T-cell (primary cell): ENCODE data around the gene PRKCZ. TPM values are rescaled to one million over a fixed set of nuclear protein-coding genes. Genes with fewer than 3 reads are reported as not detected.

Experiments used
- ATAC-seq, 4 experiments: fragments of 200-7000 bp in 3 of 4; fragments of 150-1000 bp in 1 of 4; cut with Tn5 transposase; replicated peaks in 1 of 4; 1 replicate in 3 of 4; 2 replicates in 1 of 4; pipeline ENCODE4 v1.10.0; 2021; ENCODE audit warnings: moderate library complexity in 3 of 4, mild to moderate bottlenecking in 2 of 4, moderate number of reproducible peaks in 1 of 4
- CTCF ChIA-PET, 2 donors: fragments of 300-600 bp; sonication (Branson Sonifier 250); formaldehyde crosslinking; loops; one replicate each; lab custom pipeline; 2022; ENCODE audit warnings: antibody characterized with exemption in 2 of 2; lab: Charles Lee
- POLR2A ChIA-PET, 2 donors: fragments of 300-600 bp; sonication (Branson Sonifier 250); formaldehyde crosslinking; loops; one replicate each; lab custom pipeline; 2022; ENCODE audit warnings: antibody characterized with exemption in 2 of 2; lab: Charles Lee
- DNase-seq, 35 experiments: peaks; one replicate each; pipeline versions ENCODE4 v3.0.0 to v3.0.0-alpha.2; 2013 to 2023
- H3K27ac ChIP-seq: one replicate; pipeline ENCODE4 v1.5.1; 2013; ENCODE audit warnings: low read length
- H3K27me3 ChIP-seq, 2 experiments: replicated peaks in 1 of 2; 1 replicate in 1 of 2; 2 replicates in 1 of 2; pipeline versions ENCODE4 v1.6.1 to v1.7.0; 2013; ENCODE audit warnings: low read length in 1 of 2, mixed read lengths in 1 of 2; ENCODE audit not compliant: control insufficient read depth in 2 of 2, insufficient read depth in 2 of 2; ENCODE audit errors: extremely low read depth in 1 of 2
- H3K36me3 ChIP-seq, 2 donors: 1 replicate in 1 of 2; 2 replicates in 1 of 2; pipeline versions ENCODE4 v1.6.1 to v1.7.0; 2013; ENCODE audit warnings: low read length in 1 of 2; ENCODE audit not compliant: control insufficient read depth in 2 of 2, insufficient read depth in 1 of 2; ENCODE audit errors: extremely low read depth in 1 of 2
- H3K4me1 ChIP-seq, 2 experiments: 1 replicate in 1 of 2; 2 replicates in 1 of 2; pipeline versions ENCODE4 v1.6.1 to v1.7.0; 2013; ENCODE audit warnings: low read length in 2 of 2, mixed read lengths in 1 of 2; ENCODE audit not compliant: insufficient read depth in 2 of 2, control insufficient read depth in 1 of 2; ENCODE audit errors: extremely low read depth in 1 of 2
- H3K4me3 ChIP-seq, 2 donors: 1 replicate in 1 of 2; 2 replicates in 1 of 2; pipeline versions ENCODE4 v1.5.1 to v1.7.0; 2013; ENCODE audit warnings: mild to moderate bottlenecking in 2 of 2, low read length in 1 of 2, moderate library complexity in 1 of 2; ENCODE audit not compliant: control insufficient read depth in 1 of 2; ENCODE audit errors: extremely low read depth in 1 of 2
- H3K9me3 ChIP-seq: 2 replicates; pipeline ENCODE4 v1.7.0; 2013
- H3K27ac Mint-ChIP-seq, 2 donors: one replicate each; pipeline ENCODE4 v1.8.0; 2020 to 2021; ENCODE audit warnings: mild to moderate bottlenecking in 2 of 2, mixed read lengths in 2 of 2
- H3K27me3 Mint-ChIP-seq, 2 donors: one replicate each; pipeline ENCODE4 v1.8.0; 2021 to 2022; ENCODE audit warnings: mixed read lengths in 2 of 2
- H3K36me3 Mint-ChIP-seq: one replicate; pipeline ENCODE4 v1.8.0; 2021; ENCODE audit warnings: mixed read lengths
- H3K4me1 Mint-ChIP-seq, 3 donors: one replicate each; pipeline ENCODE4 v1.8.0; 2020 to 2022; ENCODE audit warnings: mixed read lengths in 3 of 3, mild to moderate bottlenecking in 1 of 3
- H3K4me3 Mint-ChIP-seq, 3 donors: one replicate each; pipeline ENCODE4 v1.8.0; 2020 to 2022; ENCODE audit warnings: mild to moderate bottlenecking in 3 of 3, mixed read lengths in 3 of 3, moderate library complexity in 3 of 3
- H3K9me3 Mint-ChIP-seq, 3 donors: one replicate each; pipeline ENCODE4 v1.8.0; 2020 to 2022; ENCODE audit warnings: mixed read lengths in 3 of 3
- WGBS: methylation state at CpG from one replicate; pipeline ENCODE4 v1.1.5; 2013; ENCODE audit warnings: missing lambda C conversion rate; ENCODE audit not compliant: insufficient coverage; 5-methylcytosine and 5-hydroxymethylcytosine counted together
- total RNA-seq, 35 experiments: library from RNA in 6 of 35; stranded (reverse) in 6 of 35; fragments of 120-200 nt in 1 of 35; gene quantifications; one replicate each; pipeline versions ENCODE4 v1.2.1 to v1.2.4 and lab custom pipeline; 2013 to 2026

Gene PRKCZ
- total RNA-seq, 5 donors from 2014 or later (not counting 1 experiment from before 2014, with no cell fraction given), result 27.5 to 36.9 (median 31.0) TPM

DNA sequence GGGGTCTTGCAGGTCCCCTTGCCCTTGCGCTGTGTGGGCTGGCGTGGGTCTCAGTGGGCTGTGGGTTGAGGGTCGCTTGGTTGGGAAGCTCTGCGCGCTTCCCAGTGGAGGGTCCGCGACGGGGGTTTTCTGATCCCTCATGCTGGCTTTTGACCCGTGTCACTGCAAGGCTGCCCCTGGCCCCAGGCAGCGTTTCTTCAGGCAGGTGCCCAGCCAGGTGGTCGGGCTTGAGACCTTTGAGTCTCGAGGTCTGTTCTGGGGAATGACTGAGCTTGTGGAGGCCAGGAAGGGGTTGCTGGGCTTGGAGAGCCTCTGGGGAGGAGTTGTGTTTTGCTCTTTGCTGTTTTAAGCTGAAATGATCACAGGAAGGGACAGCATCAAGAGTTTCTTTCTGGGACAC, 183.3 kb downstream of the PRKCZ start:
- no peaks in the 10 kb centered on the region for H3K9me3 ChIP-seq
- H3K27me3 Mint-ChIP-seq, result no peaks in the 10 kb centered on the region
- H3K36me3 Mint-ChIP-seq, result peaks cover 8% of the 10 kb centered on the region
- H3K9me3 Mint-ChIP-seq, result no peaks in the 10 kb centered on the region
- ATAC-seq, result no peak
- peaks cover 0 to 6% of the 10 kb centered on the region in 2 donors for H3K36me3 ChIP-seq
- ChIA-PET CTCF (interaction anchor here (0.5 to 2.1 kb wide), 6 partner anchors 17 to 603 kb away, joined by 3 to 7 read pairs (median 4); no protein-coding TSS in a partner anchor), POLR2A (interaction anchor here (0.6 to 2.0 kb wide), 5 partner anchors 19 to 68 kb away, joined by 3 to 7 read pairs (median 6); no protein-coding TSS in a partner anchor)
- H3K4me3 Mint-ChIP-seq, result peak overlapping the region; percentile 84 to 96 (median 96)
- DNase-seq, result no peak
- H3K4me1 Mint-ChIP-seq, result peaks cover 66 to 78% (median 68%) of the 10 kb centered on the region in 3 donors
- no peaks in the 10 kb centered on the region for H3K27me3 ChIP-seq
- peak overlapping the region; percentile 73 for H3K27ac ChIP-seq
- peak overlapping the region; percentile 98 to 99 for H3K27ac Mint-ChIP-seq
- whole genome bisulfite sequencing, result 58% methylated on average over 12 of the region's 12 CpGs
- H3K4me3 ChIP-seq, result peak overlapping the region; percentile 55 to 84
- H3K4me1 ChIP-seq, result peaks cover 44 to 93% of the 10 kb centered on the region in 2 experiments

DNA sequence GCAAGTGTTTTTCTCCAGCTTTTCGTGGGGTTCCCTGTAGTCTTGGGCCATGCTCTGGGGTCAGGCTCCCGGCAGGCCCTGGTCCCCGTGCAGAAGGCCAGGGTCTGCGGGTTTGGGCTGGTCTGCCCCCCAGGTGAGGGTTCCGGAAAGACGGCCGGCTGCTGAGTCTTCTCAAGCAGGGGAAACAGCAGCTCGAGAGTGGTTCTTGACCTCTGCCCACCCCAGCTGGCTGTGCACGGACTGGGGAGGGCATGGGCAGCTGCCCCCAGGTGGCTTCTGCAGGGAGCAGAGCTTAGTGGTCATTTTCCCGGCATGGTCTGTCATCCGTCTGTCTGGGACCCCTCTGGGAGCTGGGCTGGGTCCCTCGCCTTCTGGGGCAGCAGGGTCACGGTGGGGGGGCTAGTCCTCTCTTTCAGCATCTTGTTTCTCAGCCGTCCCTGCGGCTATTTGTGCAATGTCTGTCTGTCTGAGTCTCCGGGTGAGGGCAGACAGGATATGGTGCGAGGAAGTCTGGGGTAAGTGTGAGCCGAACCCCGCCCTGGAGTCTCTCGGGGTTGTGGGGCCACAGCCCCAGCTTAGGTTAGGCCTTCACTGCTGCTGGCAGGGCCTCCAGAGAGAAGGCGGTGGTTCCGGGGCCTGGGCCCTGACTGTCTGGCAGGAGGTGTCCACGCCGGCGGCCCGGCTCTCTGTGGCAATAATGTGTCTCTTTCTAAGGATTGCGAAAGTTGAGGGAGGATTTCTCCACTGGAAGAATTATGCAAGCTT, 184.0 kb downstream of the PRKCZ start:
- Mint-ChIP-seq H3K27me3 (no peaks in the 10 kb centered on the region), H3K4me1 (peaks cover 70 to 83% (median 75%) of the 10 kb centered on the region in 3 donors), H3K4me3 (peak overlapping the region; percentile 84 to 96 (median 96)), H3K36me3 (peaks cover 7% of the 10 kb centered on the region), H3K27ac (peak overlapping the region; percentile 98 to 99), H3K9me3 (no peaks in the 10 kb centered on the region)
- DNase-seq (peak; percentile 58 to 88 (median 80)), ATAC-seq (peak; percentile 52 to 75 (median 74))
- 17% methylated on average over 21 of the region's 27 CpGs for WGBS
- peaks cover 48 to 100% of the 10 kb centered on the region in 2 experiments for H3K4me1 ChIP-seq
- H3K9me3 ChIP-seq, result no peaks in the 10 kb centered on the region
- peak overlapping the region; percentile 65 to 84 for H3K4me3 ChIP-seq
- ChIA-PET POLR2A (interaction anchor here (0.6 to 2.0 kb wide), 7 partner anchors 18 to 67 kb away, joined by 3 to 11 read pairs (median 7); no protein-coding TSS in a partner anchor), CTCF (interaction anchor here (0.5 to 2.1 kb wide), 7 partner anchors 16 to 314 kb away, joined by 3 to 7 read pairs (median 4); partner anchors contain the start of gene FAAP20 (in 1 of the 2))
- H3K36me3 ChIP-seq, result peaks cover 3 to 6% of the 10 kb centered on the region in 2 donors
- no peaks in the 10 kb centered on the region for H3K27me3 ChIP-seq
- H3K27ac ChIP-seq, result peak overlapping the region; percentile 73

GRCh38 chr1:2234762-2235113, 184.5 kb downstream of the PRKCZ start:
- peak; percentile 11 to 35 (median 29) for ATAC-seq
- Histone ChIP-seq H3K4me1 (peaks cover 49 to 100% of the 10 kb centered on the region in 2 experiments), H3K27me3 (no peaks in the 10 kb centered on the region), H3K36me3 (peaks cover 4 to 6% of the 10 kb centered on the region in 2 donors), H3K9me3 (no peaks in the 10 kb centered on the region), H3K27ac (peak overlapping the region; percentile 73), H3K4me3 (peak overlapping the region; percentile 65 to 84)
- WGBS, result no CpG with 5 or more reads among the region's 4 CpGs
- Mint-ChIP-seq H3K27ac (peak overlapping the region; percentile 98 to 99), H3K27me3 (no peaks in the 10 kb centered on the region), H3K4me3 (peak overlapping the region; percentile 84 to 96 (median 96)), H3K4me1 (peaks cover 75 to 86% (median 81%) of the 10 kb centered on the region in 3 donors), H3K9me3 (no peaks in the 10 kb centered on the region), H3K36me3 (peaks cover 7% of the 10 kb centered on the region)
- ChIA-PET POLR2A (interaction anchor here in 1 of 2 donors (0.7 to 2.0 kb wide), 6 partner anchors 18 to 66 kb away, joined by 3 to 11 read pairs (median 7); no protein-coding TSS in a partner anchor), CTCF (interaction anchor here (0.7 to 2.1 kb wide), 5 partner anchors 21 to 66 kb away, joined by 3 to 7 read pairs (median 5); partner anchors contain the start of gene FAAP20 (in 1 of the 2))
- peak in 8 of 35 experiments; percentile 34 to 62 (median 47) for DNase-seq

Other genes starting within 250 kb of the PRKCZ start
- 100 to 1,000 TPM; 208 to 295 (median 261) TPM for gene GNB1, start 159.3 kb upstream of the PRKCZ start, total RNA-seq
- 1 to 10 TPM in 3 of 5 donors, under 1 TPM in 2; 0.82 to 1.3 (median 1.1) TPM for gene CALML6, start 135.2 kb upstream of the PRKCZ start, total RNA-seq
- under 1 TPM in 3 of 5 donors, not detected in 2; 0.28 to 0.93 (median 0.69) TPM for gene TMEM52, start 131.1 kb upstream of the PRKCZ start, total RNA-seq
- gene CFAP74, start 46.6 kb upstream of the PRKCZ start, total RNA-seq, result not detected
- 1 to 10 TPM in 1 of 5 donors, not detected in 4; 1.1 TPM for gene GABRD, start 31.1 kb upstream of the PRKCZ start, total RNA-seq
- gene FAAP20, start 144.4 kb downstream of the PRKCZ start, total RNA-seq, result 10 to 100 TPM; 52.9 to 74.8 (median 68.2) TPM
- gene SKI, start 177.9 kb downstream of the PRKCZ start, total RNA-seq, result 100 to 1,000 TPM; 137 to 299 (median 157) TPM